IPS-NIHi7 (cell line): ENCODE results near the gene GRAMD2B.
A peak's percentile ranks its signal among the peaks of the same experiment; 100 is the strongest.
"Not testable (repeated sequence)": the region's sequence is repeated elsewhere in the genome, so short reads cannot be mapped to it uniquely, and the experiment has no call there.

Experiments used
- DNase-seq: peaks from one replicate; pipeline ENCODE4 v3.0.0; 2012; ENCODE audit warnings: mixed read lengths; ENCODE audit errors: extremely low spot score

Gene GRAMD2B

DNA sequence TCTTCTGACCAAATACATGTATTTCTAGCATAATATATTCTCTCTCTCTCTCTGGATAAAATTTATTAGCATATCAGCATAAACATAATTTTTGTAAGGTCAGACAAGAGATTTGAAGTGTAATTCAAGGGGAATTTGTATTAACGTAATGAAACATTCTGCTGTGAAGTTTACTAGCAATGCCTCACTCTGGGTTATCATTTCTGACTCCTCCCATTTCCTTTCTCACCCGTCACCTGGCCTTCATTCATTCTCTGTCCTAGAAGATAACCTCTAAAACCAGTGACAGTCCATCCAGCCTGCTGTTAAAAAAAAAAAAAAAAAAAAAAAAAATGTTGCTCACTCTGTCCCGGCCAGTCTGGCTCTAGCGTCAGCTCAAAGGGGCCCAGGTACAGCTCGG lies 27.1 kb downstream of the GRAMD2B start:
- no peak for DNase-seq

DNA sequence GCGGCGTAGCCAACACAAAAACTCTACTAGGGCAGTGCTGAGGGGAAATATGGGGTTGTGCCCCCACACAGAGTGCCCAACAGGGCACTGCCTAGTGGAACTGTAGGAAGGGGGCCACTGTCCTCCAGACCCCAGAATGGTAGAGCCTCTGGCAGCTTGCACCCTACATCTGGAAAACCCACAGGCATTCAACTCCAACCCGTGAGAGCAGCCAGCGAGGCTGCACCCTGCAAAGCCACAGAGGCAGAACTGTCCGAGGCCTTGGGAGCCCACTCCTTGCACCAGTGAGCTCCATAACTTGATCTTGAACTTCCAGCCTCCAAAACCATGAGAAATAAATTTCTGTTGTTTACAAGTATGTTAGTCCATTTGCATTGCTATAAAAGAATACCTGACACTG lies 27.7 kb downstream of the GRAMD2B start:
- no peak for DNase-seq

DNA sequence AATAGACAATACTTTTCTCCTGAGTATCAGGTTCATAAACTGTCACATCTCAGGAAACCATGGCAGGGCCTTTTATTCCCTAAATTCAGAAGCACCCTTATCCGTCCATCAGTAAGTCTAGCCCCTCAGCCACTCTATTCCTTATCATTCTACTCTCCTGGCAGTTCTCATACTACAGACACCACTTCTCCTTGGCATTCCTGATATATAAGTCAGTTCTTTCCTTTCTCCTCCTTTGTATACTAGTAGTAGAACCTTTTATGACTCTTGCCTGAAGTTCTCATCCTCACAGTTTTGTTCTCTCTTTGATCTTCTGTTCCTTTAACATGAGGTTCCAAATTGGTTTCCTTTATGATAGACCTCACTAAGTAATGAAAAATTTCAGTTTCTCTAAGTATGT lies 29.3 kb downstream of the GRAMD2B start:
- DNase-seq = no peak

DNA sequence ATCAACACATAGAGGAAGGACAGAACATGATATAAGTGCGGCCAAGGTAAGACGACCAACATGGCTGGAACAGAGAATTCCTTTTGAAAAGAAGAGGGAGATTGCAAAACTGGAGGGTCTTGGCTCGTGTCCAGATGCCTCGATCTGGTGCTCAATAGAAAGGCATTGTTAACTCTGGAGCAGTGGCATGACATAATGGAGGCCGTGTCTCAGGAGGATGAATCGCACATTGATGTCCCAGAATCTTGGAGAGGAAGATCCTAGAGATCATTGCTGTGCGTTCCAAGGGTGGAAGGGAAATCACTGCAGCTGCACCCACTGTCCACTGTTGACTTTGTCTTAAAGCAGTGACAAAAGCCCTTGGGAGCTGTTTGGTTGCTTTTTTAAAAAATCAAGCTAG lies 30.9 kb downstream of the GRAMD2B start:
- DNase-seq = no peak

DNA sequence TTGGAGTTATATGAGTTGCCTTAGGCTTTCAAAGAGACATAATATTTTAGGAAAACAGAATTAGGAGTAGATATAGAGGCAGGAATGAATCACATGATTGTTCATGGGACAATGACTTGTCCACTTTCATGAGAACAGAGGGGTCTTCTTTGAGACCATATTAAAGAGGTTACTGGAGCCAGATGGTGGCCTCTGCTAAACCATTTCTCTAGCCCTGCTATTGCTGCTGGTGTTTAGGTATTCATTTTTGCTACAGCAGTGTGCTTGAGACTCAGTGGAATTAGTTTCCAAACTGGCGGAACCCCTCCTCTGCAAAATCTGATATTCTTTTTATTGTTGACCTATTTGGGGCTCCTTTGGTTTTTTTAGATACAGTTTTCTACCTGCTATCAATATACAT lies 31.3 kb downstream of the GRAMD2B start:
- no peak for DNase-seq

DNA sequence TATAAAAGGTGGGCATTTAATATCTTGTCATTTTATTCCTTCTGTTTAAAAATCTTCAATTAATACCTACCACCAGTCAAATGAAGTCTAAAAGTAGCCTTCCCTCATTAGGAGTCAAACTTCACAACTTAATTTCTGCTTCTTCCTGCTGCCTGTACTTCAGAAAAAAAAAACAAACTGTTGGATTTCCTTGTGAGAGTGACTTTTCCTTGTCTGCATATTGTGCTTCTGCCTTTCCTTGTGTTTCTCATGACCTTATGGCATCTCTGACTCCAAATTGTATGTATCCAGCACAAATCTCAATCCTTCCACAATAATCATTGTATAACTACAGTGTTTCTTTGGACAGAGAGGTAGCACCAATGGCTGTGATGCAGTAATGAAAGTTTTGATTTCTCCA lies 32.1 kb downstream of the GRAMD2B start:
- no peak for DNase-seq

DNA sequence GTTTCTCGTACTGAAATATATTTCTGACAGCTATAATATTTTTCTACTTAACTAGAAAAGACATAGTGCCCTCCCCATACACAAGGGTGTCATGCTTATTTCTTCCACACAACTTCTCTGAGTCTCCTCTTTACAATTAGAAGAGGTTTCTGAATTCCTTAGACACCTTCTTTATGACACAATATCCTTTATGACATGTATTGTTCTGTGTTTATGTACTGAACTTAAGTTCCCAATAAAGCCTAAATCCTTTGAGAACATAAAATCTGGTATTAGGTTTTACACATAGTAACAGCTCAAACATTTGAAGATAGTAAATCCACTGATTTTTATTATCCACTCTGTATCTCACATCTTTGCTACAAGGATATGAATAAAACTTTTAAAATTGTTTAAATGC lies 32.5 kb downstream of the GRAMD2B start:
- DNase-seq = no peak

DNA sequence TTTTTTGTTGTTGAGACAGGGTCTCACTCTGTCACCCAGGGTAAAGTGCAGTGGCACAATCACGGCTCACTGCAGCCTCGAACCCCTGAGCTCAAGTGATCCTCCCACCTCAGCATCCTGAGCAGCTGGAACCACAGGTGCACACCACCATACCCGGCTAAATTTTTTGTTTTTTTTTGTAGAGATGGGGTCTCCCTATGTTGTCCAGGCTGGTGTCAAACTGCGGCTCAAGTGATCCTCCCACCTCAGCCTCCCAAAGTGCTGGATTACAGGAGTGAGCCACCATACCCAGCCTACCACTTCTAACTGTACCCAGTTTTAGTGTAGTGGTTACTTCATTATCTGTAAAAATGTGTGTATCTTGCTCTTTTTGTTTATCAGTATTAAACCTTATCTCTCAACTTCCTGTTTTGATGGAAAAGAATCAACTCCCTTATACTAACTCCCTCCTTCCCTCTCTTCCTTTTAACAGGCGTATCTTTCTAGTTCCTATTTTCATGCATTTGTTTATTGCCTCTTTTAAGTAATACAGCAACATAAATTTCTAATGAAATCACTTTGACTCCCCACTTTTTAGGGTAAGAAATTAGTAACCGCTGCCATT lies 33.1 kb downstream of the GRAMD2B start:
- DNase-seq = no peak

DNA sequence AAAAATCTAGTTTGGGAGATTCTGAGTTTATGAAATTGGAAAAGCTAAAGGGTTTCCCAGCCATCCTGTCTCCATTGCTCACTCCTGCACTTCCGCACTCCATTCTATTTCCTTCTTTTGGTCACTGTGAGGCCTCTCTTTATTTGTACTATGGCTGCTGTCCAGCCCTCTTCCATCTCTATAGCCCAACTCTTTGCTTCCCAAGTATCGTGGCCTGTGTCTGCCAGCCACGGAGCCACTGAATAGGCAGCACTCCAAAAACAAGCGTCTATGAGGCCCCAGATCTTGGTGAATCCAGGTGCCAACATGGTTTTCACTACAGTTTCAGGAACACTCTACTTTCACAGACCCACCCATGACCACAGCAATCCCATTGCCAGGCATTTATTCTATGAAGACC lies 37.2 kb downstream of the GRAMD2B start:
- DNase-seq = no peak

DNA sequence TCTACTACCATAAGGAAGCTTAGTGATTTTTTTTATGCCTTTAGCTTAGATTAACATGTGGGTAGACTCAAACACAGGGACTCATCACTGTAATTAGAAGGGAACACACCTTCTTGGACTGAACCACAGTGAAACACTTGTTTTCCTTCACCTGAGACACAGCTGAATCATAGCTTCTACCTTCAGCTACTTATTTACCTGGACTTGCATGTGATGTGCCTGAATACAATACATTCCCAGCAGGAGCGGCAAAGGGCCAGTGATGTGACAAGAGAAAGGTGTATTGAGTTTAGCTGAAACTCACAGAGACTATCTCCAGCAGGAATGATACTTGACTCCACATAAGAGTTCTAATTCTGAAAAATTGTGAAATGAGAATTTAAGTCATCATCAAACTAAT lies 37.8 kb downstream of the GRAMD2B start:
- no peak for DNase-seq

DNA sequence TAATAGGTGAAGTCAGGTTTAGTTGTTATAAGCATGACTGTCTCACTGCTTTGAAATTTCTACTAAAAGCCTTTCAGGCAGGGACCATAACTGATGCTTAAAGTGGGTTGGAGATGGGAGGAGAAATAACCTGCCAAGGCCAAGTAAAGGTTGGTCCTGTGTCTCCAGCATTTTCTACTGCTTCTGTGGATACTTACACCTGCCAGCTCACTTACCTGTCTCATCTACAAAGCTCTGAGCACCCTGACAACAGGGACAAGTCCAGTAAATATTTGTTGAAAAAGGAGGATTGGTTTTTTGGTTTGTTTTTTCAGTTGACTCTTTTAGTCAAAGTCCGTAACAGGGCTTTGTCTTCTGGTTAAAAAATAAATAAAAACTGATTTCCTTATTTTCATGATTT lies 38.6 kb downstream of the GRAMD2B start:
- DNase-seq = no peak

DNA sequence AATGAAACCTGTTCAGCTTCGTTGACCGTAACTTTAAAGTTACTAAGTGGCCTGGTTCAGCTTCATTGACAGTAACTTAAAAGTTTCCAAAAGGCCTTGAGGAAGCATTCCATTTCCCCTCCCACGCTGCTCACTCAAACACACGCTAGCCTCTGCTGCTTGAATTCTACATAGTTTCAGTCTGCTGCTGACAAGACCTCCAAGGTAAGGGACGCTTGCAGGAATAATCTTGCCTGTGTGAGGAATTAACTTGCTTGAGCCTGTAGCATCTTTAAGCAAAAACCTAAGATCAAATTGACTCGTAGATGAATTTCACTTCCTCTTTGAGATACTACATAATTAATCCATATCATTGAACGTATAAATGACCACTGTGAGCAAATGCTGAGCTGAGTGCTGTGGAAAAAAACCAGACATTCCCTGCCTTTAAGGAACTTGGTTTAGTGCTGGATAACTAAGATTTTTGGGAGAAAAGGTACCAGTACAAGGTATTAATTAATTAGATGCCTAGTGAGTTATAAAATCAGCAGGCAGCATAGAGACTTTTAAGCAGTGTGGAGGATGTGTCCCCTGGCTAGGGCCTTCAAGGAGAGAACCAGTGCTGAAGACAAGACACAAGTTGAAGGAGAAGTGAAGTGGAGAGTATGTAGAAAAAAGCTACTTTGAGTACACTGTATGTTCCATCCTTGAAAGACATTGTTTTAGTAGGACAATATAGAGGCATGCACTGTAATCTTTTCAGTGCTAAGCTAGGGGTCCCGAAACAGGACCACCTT lies 39.2 kb downstream of the GRAMD2B start:
- no peak for DNase-seq

DNA sequence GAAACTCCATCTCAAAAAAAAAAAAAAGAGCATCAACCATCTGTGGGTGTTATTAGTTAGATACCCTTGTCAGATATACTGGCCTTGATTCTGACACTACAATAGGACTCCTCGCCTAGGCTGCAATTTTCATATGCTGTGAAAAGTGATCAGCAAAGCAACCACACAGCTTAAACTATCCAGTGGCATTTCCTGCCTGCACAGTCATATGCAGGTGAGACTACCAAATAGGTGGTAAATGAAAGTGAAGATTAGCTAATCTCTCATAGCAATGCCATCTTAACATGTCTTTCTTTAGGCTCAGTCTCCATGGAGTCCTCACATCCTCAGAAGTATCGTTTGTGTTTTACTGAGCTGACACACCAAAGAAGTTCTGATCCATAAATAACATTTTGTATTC lies 40.8 kb downstream of the GRAMD2B start:
- DNase-seq = no peak

DNA sequence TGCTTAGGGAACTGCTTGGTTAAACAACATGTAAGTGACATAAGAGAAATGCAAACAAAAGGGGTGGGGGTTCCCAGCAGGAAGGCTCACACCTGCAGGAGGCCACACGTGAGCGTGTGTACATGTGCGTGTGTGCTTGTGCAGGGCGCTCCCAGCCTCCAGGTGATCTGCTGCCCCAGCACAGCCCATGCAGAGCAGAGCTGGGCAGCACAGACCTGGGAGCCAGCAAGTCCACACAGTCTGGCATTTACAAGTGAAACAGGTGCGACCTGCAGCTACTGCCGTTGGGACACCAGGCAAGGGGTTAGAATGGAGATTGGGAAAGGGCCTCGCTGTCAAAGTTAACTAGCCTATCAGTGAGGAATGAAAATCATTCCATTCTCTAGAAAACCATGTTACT lies 41.8 kb downstream of the GRAMD2B start:
- peak; percentile 26 for DNase-seq

DNA sequence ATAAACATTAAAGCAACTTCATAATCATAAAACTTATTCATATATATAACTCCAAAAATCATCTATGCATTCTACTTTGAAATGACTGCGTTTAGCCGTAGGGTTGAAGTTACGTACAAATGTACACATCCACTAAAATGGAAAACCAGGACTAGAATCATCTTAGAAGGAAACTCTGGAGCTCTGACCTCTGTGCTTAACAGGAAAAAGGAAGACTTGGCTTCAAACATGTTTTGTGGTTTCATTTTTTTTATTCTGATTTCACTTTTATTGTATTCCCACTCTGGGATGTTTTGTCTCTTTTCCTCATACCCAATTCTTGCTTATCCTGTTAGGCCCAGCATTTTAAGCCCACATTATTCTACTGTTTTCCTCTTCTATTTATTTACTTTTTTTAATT lies 44.9 kb downstream of the GRAMD2B start:
- no peak for DNase-seq

DNA sequence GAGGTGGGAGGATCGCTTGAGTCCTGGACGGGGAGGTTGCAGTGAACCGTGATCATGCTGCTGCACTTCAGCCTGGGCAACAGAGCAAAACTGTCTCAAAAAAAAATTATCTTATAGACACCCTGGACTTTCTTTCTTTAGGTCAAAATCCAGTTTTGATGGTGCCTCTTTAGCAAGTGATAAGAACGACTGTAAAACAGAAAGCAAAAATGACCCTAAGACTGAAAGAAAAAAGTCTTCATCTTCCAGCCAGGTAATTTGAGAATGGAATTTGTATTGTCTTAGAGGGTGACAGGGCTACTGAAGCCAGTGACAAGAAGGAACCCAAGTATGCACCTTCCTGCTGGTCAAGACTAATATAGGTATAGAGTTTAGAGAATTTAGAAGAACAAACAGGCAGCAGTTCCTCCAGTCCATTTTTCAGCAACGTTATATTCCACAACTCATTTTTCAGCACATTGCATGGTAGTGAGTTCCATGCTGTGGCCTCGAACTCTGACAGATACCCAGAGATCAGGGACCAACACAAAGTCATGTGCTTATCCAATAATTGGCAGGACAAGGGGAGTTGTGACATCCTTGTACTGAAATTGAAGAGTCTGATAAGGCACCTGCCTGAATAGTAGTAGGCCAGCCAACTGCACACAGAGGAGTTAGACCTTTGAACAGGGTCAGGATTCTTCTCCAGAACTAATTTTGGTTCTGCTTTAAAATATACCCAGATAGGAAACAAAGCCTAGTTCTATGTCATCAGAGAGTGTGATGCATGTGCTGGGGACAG lies 46.5 kb downstream of the GRAMD2B start:
- DNase-seq = no peak

DNA sequence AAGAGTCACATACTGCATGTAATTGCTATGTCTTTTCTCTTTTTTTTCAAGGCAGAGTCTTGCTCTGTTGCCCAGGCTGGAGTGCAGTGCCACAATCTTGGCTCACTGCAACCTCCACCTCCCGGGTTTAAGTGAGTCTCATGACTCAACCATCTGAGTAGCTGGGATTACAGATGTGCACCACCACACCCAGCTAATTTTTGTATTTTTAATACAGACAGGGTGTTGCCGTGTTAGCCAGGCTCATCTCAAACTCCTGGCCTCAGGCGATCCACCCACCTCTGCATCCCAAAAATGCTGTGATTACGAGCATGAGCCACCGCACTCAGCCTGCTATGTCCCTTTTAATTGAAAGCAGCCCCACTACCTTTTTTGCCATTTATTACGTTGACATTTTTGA lies 47.3 kb downstream of the GRAMD2B start:
- not testable (repeated sequence) for DNase-seq

DNA sequence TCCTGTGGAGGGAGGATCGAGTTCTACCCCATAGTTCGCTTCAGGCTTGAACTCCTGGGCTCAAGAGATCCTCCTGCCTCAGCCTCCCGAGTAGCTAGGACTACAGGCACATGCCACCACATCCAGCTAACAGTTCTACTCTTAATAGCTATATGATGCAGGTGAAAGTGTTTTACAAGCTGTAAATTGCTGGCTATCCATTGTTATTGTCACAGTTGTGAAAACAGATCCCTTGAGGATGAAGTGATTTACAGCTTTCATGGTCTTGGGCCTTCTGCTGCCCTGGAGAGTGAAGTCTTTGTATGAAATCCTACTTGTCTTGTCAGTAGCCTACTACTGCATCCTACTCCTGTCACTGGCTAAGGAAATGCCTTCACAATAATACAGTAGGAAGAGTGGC lies 48.0 kb downstream of the GRAMD2B start:
- no peak for DNase-seq

DNA sequence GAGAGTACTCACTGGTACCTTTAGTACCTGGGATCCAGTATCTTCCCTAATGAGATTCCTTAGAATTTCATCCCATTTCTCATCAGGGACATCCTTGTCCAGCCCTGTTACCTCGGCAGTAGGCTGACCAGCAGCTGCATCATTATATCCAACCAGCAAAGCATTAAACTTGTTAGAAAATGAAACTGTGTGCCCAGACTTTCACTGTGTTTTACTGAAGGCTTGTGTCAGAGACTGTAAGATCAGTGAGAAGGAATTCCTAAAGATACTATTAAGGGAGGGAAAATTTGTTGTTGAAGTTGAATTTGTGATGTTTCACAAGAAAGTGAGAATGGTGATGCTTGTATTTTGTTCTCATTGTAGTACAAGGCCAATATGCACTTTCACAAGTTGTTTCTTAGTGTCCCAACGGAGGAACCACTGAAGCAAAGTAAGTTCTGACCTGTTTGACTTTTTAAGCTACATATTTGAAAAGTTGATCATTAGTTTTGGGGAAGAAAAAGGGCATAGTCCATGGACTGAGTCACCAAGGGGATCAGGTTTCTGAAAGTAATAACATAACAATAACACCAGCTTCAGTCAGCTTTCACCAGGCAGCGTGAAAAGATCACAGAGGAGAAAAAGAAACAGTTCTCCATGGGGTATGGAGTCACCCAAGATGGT lies 48.8 kb downstream of the GRAMD2B start:
- no peak for DNase-seq

DNA sequence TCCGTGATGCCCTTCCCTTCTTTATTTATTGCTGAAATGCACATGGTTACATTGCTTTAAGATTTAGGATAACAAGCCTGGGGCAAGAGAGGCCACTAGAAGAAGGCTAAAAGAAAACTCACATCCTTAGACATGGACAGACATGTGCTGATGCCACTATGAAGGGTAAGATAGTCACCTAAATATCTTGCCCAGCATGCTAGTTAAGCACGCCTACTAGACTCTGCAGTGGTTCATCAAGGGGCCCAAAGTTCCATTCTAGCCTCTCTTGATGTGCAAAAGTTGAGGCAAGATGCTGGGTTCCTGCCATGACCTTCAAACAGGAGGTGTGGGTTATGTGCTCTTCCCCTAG lies 49.3 kb downstream of the GRAMD2B start:
- DNase-seq = no peak

DNA sequence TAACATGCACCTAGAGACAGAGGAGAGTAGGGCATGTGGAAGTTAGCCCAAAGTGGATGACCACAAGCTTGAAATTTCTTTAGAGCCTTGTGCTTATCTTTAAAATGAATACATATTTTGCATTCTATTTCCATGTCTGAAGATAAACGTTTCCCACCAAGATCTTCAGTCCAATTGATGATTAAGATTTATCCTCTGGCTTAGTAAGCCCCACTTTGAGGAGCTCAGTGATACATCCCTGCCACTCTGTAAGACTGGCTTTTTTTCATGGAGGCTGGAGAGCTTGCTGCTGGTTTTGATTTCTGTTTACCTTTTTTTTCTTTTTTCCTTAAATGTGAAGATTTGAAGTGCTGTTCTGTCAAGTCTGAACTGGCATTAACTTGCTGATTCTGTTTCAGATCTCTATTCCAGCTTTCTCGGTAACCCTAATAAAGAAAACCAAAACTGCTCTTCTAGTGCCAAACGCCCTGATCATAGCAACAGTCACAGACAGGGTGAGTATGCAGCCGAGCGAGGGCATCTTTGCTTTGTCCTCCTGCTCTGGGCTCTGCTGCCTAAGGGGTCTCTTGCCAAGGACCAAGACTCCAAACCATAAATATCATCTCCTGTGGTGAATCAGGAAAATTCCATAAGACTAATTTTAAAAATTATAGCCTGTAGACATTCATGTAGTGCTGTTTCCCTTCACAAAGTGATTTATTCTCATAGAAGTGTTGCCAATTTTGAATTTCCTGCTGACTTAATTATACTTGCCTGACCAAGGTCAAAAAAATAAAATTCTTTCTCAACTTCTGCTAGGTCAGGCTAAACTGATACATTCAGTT lies 54.3 kb downstream of the GRAMD2B start:
- no peak for DNase-seq

DNA sequence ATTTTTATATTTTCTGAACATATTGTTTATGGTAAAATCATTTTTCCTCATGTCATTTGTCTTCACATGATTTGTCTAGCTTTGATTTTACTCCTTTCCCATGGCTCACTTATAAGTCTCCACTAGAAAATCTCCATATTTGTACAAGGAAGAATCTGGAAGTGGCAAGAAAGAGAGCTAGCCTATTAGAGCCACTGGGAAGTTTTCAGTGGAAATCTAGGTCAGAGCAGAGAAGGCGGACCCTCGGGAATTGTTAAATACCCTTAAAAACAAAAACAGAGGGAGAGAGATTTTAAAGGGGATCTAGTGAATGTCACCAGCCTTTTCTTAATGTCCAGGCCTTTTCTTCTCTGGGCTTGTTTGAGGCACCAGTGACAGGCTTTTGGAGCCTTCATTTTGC lies 56.6 kb downstream of the GRAMD2B start:
- no peak for DNase-seq
